ENCODE results near the gene MAP6D1.
"Not testable (repeated sequence)": the region's sequence is repeated elsewhere in the genome, so short reads cannot be mapped to it uniquely, and the experiment has no call there.

MAP6D1 gene

GRCh38 chr3:183799461-183799860 is 25.9 kb downstream of the MAP6D1 start:
- no peak for DNase-seq (ENCODE audit: low spot score)

GRCh38 chr3:183797996-183798395 is 27.4 kb downstream of the MAP6D1 start:
- no peak for DNase-seq (ENCODE audit: low spot score)

GRCh38 chr3:183796372-183796771 is 29.0 kb downstream of the MAP6D1 start:
- no peak for DNase-seq (ENCODE audit: low spot score)

GRCh38 chr3:183794452-183794851 is 30.9 kb downstream of the MAP6D1 start:
- DNase-seq (ENCODE audit: low spot score), result no peak

GRCh38 chr3:183792976-183793375 is 32.4 kb downstream of the MAP6D1 start:
- no peak for DNase-seq (ENCODE audit: low spot score)

- no peak for DNase-seq (ENCODE audit: low spot score)
Observed at GRCh38 chr3:183790700-183791099, 34.7 kb downstream of the MAP6D1 start.

- no peak for DNase-seq (ENCODE audit: low spot score)
Observed at GRCh38 chr3:183789826-183790225, 35.6 kb downstream of the MAP6D1 start.

- DNase-seq (ENCODE audit: low spot score), result not testable (repeated sequence)
Observed at GRCh38 chr3:183784503-183784902, 40.9 kb downstream of the MAP6D1 start.

GRCh38 chr3:183782576-183783276 is 42.7 kb downstream of the MAP6D1 start:
- no peak for DNase-seq (ENCODE audit: low spot score)

GRCh38 chr3:183781246-183781645 is 44.1 kb downstream of the MAP6D1 start:
- no peak for DNase-seq (ENCODE audit: low spot score)

GRCh38 chr3:183779896-183780465 is 45.4 kb downstream of the MAP6D1 start:
- no peak for DNase-seq (ENCODE audit: low spot score)

GRCh38 chr3:183777016-183777618 is 48.3 kb downstream of the MAP6D1 start:
- no peak for DNase-seq (ENCODE audit: low spot score)

GRCh38 chr3:183776451-183776850 is 48.9 kb downstream of the MAP6D1 start:
- DNase-seq (ENCODE audit: low spot score), result not testable (repeated sequence)

- DNase-seq (ENCODE audit: low spot score), result no peak
Observed at GRCh38 chr3:183775781-183776180, 49.6 kb downstream of the MAP6D1 start.

- DNase-seq (ENCODE audit: low spot score), result no peak
Observed at GRCh38 chr3:183774631-183775030, 50.7 kb downstream of the MAP6D1 start.

- DNase-seq (ENCODE audit: low spot score), result no peak
Observed at GRCh38 chr3:183769453-183769852, 55.9 kb downstream of the MAP6D1 start.

- no peak for DNase-seq (ENCODE audit: low spot score)
Observed at GRCh38 chr3:183768114-183768513, 57.3 kb downstream of the MAP6D1 start.

GRCh38 chr3:183766745-183767606 is 58.4 kb downstream of the MAP6D1 start:
- peak; percentile 85 for DNase-seq (ENCODE audit: low spot score)

GRCh38 chr3:183766107-183766506 is 59.3 kb downstream of the MAP6D1 start:
- DNase-seq (ENCODE audit: low spot score), result no peak

Measured in cerebellar cortex (tissue), 1 donor.